Uterus (tissue), 2 donors: ENCODE measurements around the gene ETV4.

Source experiments
- POLR2A ChIP-seq, 2 donors: fragments of 450-650 bp; IDR thresholded peaks; one replicate each; pipeline ENCODE4 v1.6.1; 2016; ENCODE audit warnings: antibody characterized with exemption in 2 of 2, mild to moderate bottlenecking in 1 of 2, moderate library complexity in 1 of 2
- TF ChIP-seq, protein P1 (sequence below), 4 experiments: fragments of 200-600 bp in 2 of 4; fragments of 450-650 bp in 2 of 4; sonication (generic) in 2 of 4; IDR thresholded peaks; one replicate each; pipeline ENCODE4 v1.5.1; 2016 to 2019; ENCODE audit warnings: antibody characterized with exemption in 4 of 4, mild to moderate bottlenecking in 2 of 4, moderate library complexity in 1 of 4

- TF ChIP-seq POLR2A (IDR thresholded peaks at IDR 0.05) = no peak
- TF ChIP-seq, protein P1, sequence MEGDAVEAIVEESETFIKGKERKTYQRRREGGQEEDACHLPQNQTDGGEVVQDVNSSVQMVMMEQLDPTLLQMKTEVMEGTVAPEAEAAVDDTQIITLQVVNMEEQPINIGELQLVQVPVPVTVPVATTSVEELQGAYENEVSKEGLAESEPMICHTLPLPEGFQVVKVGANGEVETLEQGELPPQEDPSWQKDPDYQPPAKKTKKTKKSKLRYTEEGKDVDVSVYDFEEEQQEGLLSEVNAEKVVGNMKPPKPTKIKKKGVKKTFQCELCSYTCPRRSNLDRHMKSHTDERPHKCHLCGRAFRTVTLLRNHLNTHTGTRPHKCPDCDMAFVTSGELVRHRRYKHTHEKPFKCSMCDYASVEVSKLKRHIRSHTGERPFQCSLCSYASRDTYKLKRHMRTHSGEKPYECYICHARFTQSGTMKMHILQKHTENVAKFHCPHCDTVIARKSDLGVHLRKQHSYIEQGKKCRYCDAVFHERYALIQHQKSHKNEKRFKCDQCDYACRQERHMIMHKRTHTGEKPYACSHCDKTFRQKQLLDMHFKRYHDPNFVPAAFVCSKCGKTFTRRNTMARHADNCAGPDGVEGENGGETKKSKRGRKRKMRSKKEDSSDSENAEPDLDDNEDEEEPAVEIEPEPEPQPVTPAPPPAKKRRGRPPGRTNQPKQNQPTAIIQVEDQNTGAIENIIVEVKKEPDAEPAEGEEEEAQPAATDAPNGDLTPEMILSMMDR (IDR thresholded peaks at IDR 0.05) = no peak
These were observed 11.2 kb downstream of the ETV4 start for GRCh38 chr17:43534909-43535308.
